ENCODE measurements around the gene KCNK1. TPM values are rescaled to one million over a fixed set of nuclear protein-coding genes. Genes with fewer than 3 reads are reported as not detected.
"Not testable (repeated sequence)": the region's sequence is repeated elsewhere in the genome, so short reads cannot be mapped to it uniquely, and the experiment has no call there.

Gene KCNK1
- total RNA-seq, 1 experiment from 2014 or later = not detected

GRCh38 chr1:233677690-233678354, 63.9 kb downstream of the KCNK1 start:
- no peaks in the 10 kb centered on the region for H3K27me3 ChIP-seq
- no peaks in the 10 kb centered on the region for H3K4me1 ChIP-seq
- no peak overlapping the region for H3K4me3 ChIP-seq
- no peaks in the 10 kb centered on the region for H3K36me3 ChIP-seq
- H3K27ac ChIP-seq = no peak overlapping the region
- H3K9me3 ChIP-seq (replicated peaks) = no peaks in the 10 kb centered on the region
- no peak for DNase-seq

GRCh38 chr1:233679030-233679429, 65.1 kb downstream of the KCNK1 start:
- Histone ChIP-seq H3K27me3 (no peaks in the 10 kb centered on the region), H3K9me3 (replicated peaks) (no peaks in the 10 kb centered on the region), H3K4me3 (no peak overlapping the region), H3K27ac (no peak overlapping the region), H3K36me3 (no peaks in the 10 kb centered on the region), H3K4me1 (no peaks in the 10 kb centered on the region)
- DNase-seq = no peak

GRCh38 chr1:233679591-233680373, 65.9 kb downstream of the KCNK1 start:
- DNase-seq = no peak
- no peak overlapping the region for H3K27ac ChIP-seq
- H3K9me3 ChIP-seq (replicated peaks) = no peaks in the 10 kb centered on the region
- no peaks in the 10 kb centered on the region for H3K36me3 ChIP-seq
- H3K4me1 ChIP-seq = no peaks in the 10 kb centered on the region
- H3K4me3 ChIP-seq = no peak overlapping the region
- no peaks in the 10 kb centered on the region for H3K27me3 ChIP-seq

GRCh38 chr1:233681285-233681684, 67.4 kb downstream of the KCNK1 start:
- H3K9me3 ChIP-seq (replicated peaks) = no peaks in the 10 kb centered on the region
- no peaks in the 10 kb centered on the region for H3K27me3 ChIP-seq
- H3K27ac ChIP-seq = no peak overlapping the region
- no peaks in the 10 kb centered on the region for H3K36me3 ChIP-seq
- no peak overlapping the region for H3K4me3 ChIP-seq
- DNase-seq = no peak
- H3K4me1 ChIP-seq = no peaks in the 10 kb centered on the region

- H3K27me3 ChIP-seq, H3K36me3 ChIP-seq: not testable (repeated sequence)
Measured at GRCh38 chr1:233686653-233687052, 72.7 kb downstream of the KCNK1 start.

GRCh38 chr1:233689017-233689747, 75.3 kb downstream of the KCNK1 start:
- Histone ChIP-seq H3K36me3 (no peaks in the 10 kb centered on the region), H3K27me3 (0 out of 2 replicates have a peak, but pooled peaks cover 4% of the 10 kb centered on the region), H3K27ac (no peak overlapping the region), H3K4me3 (no peak overlapping the region), H3K9me3 (replicated peaks) (no peaks in the 10 kb centered on the region), H3K4me1 (peaks cover 4% of the 10 kb centered on the region; the same call in 1 of the 2 replicates)
- no peak for DNase-seq

More at GRCh38 chr1:233686653-233687052, 72.7 kb downstream of the KCNK1 start:
- DNase-seq; H3K4me3 ChIP-seq; H3K9me3 ChIP-seq (replicated peaks); H3K4me1 ChIP-seq; H3K27ac ChIP-seq: not testable (repeated sequence)

GRCh38 chr1:233689748-233690254, 75.9 kb downstream of the KCNK1 start:
- Histone ChIP-seq H3K4me3 (no peak overlapping the region), H3K27ac (no peak overlapping the region)
- DNase-seq = no peak

GRCh38 chr1:233695901-233696300, 82.0 kb downstream of the KCNK1 start:
- Histone ChIP-seq H3K36me3 (no peaks in the 10 kb centered on the region), H3K4me3 (no peak overlapping the region), H3K27ac (no peak overlapping the region), H3K27me3 (no peaks in the 10 kb centered on the region), H3K4me1 (peaks cover 7% of the 10 kb centered on the region; the same call in 1 of the 2 replicates), H3K9me3 (replicated peaks) (no peaks in the 10 kb centered on the region)
- no peak for DNase-seq

More at GRCh38 chr1:233689748-233690254, 75.9 kb downstream of the KCNK1 start:
- Histone ChIP-seq H3K27me3 (0 out of 2 replicates have a peak, but pooled peaks cover 4% of the 10 kb centered on the region), H3K9me3 (replicated peaks) (no peaks in the 10 kb centered on the region), H3K36me3 (no peaks in the 10 kb centered on the region), H3K4me1 (peaks cover 7% of the 10 kb centered on the region; the same call in 1 of the 2 replicates)

- DNase-seq = no peak
- H3K36me3 ChIP-seq = no peaks in the 10 kb centered on the region
- no peaks in the 10 kb centered on the region for H3K4me1 ChIP-seq
- H3K27ac ChIP-seq = no peak overlapping the region
- no peaks in the 10 kb centered on the region for H3K9me3 ChIP-seq (replicated peaks)
- no peaks in the 10 kb centered on the region for H3K27me3 ChIP-seq
- no peak overlapping the region for H3K4me3 ChIP-seq
Measured at GRCh38 chr1:233700338-233700737, 86.4 kb downstream of the KCNK1 start.

GRCh38 chr1:233704170-233704897, 90.4 kb downstream of the KCNK1 start:
- no peak overlapping the region for H3K4me3 ChIP-seq
- H3K27ac ChIP-seq = no peak overlapping the region
- peaks cover 9% of the 10 kb centered on the region for H3K4me1 ChIP-seq
- no peaks in the 10 kb centered on the region for H3K9me3 ChIP-seq (replicated peaks)
- no peaks in the 10 kb centered on the region for H3K36me3 ChIP-seq
- DNase-seq = no peak
- no peaks in the 10 kb centered on the region for H3K27me3 ChIP-seq

- Histone ChIP-seq H3K4me3 (no peak overlapping the region), H3K4me1 (peaks cover 9% of the 10 kb centered on the region), H3K9me3 (replicated peaks) (no peaks in the 10 kb centered on the region), H3K36me3 (no peaks in the 10 kb centered on the region), H3K27me3 (no peaks in the 10 kb centered on the region), H3K27ac (no peak overlapping the region)
- DNase-seq = no peak
Measured at GRCh38 chr1:233704898-233705723, 91.2 kb downstream of the KCNK1 start.

- no peaks in the 10 kb centered on the region for H3K36me3 ChIP-seq
- H3K4me3 ChIP-seq = no peak overlapping the region
- H3K4me1 ChIP-seq = peaks cover 9% of the 10 kb centered on the region
- H3K9me3 ChIP-seq (replicated peaks) = no peaks in the 10 kb centered on the region
- peak in 1 of 2 experiments; percentile 23 for DNase-seq
- no peak overlapping the region for H3K27ac ChIP-seq
- no peaks in the 10 kb centered on the region for H3K27me3 ChIP-seq
Measured at GRCh38 chr1:233707153-233707879, 93.4 kb downstream of the KCNK1 start.
